ENCODE measurements around the gene KIRREL3. TPM values are rescaled to one million over a fixed set of nuclear protein-coding genes. Genes with fewer than 3 reads are reported as not detected.

Gene KIRREL3
- total RNA-seq, 4 donors from 2014 or later: 0.19 TPM; not detected in 3

DNA sequence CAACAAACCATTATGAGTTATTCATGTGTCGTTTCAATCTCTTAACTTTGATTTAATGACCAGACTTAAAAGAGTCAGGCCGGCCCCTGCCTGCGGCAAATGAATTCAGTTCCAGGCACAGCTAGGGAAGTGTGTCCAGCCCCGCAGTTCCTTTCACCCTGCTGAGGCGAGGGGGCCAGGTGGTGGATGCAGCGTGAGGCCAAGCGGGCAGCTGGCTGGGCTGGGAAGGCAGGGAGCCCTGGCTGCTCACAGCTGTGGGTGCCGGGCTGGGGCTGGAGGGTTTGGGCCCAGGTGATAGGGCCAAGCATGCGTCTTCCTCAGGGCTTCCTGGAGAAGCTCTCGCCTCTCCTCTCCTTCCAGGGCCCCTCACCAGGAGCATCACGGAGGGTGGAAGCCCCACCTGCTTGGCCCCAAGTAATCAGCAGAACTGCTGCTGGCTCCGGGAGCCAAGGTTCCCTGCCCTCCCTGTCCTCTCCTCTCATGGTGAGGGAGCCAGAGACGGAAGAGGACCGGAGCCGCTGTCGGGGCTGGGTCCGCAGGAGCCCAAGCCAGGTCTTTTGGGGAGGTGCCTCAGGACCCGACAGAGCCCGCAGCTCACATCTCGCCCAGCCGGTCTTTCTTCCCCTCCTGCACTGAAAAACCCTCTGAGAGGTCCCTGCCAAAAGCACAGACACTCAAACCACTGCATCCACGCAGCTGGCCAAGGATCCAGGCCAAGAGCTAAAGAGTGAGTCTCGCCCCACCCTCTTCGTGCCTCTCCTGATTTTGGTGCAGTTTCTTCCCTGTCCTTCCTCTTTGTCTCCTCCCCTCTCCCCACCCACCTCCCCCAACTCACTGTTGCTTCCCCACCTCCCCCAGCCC, 548.1 kb downstream of the KIRREL3 start:
- Histone ChIP-seq H3K4me3 (no peak overlapping the region), H3K4me1 (peaks cover 0 to 16% (median 5%) of the 10 kb centered on the region in 3 donors), H3K36me3 (no peaks in the 10 kb centered on the region), H3K9me3 (no peaks in the 10 kb centered on the region), H3K27ac (peak overlapping the region in 1 of 4 donors; percentile 7), H3K27me3 (peaks cover 0 to 30% (median 0%) of the 10 kb centered on the region in 4 donors)
- WGBS, 2 donors: 29 to 38% methylated on average over 9 to 14 of the region's 24 CpGs
- intact Hi-C loops (cut with DNase I): no loop called here
- TF ChIP-seq, protein P1, sequence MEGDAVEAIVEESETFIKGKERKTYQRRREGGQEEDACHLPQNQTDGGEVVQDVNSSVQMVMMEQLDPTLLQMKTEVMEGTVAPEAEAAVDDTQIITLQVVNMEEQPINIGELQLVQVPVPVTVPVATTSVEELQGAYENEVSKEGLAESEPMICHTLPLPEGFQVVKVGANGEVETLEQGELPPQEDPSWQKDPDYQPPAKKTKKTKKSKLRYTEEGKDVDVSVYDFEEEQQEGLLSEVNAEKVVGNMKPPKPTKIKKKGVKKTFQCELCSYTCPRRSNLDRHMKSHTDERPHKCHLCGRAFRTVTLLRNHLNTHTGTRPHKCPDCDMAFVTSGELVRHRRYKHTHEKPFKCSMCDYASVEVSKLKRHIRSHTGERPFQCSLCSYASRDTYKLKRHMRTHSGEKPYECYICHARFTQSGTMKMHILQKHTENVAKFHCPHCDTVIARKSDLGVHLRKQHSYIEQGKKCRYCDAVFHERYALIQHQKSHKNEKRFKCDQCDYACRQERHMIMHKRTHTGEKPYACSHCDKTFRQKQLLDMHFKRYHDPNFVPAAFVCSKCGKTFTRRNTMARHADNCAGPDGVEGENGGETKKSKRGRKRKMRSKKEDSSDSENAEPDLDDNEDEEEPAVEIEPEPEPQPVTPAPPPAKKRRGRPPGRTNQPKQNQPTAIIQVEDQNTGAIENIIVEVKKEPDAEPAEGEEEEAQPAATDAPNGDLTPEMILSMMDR (IDR thresholded peaks at IDR 0.05): no peak
- TF ChIP-seq POLR2A (IDR thresholded peaks at IDR 0.05): no peak
- DNase-seq: no peak

DNA sequence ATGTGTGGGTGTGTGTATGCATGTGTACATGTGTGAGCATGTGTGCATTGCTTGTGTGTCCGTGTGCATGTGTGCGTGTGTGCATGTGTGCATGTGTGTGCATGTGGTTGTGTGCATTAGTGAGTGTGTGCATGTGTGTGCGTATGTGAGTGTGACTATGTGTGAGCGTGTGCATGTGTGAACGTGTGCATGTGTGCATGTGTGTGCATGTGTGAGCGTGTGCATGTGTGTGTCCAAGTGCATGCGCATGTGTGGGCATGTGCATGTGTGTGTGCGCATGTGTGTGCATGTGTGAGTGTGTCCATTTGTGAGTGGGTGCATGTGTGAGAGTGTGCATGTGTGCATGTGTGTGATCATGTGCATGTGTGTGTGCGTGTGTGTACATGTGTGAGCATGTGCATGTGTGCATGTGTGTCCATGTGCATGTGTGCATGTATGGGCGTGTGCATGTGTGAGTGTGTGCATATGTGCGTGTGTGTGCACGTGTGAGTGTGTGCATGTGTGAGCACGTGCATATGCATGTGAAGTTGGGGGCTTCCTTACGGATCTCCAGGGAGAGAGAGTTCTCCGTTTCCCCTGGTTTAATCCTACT, 549.3 kb downstream of the KIRREL3 start:
- H3K27me3 ChIP-seq: peaks cover 0 to 30% (median 0%) of the 10 kb centered on the region in 4 donors
- H3K9me3 ChIP-seq: no peaks in the 10 kb centered on the region
- H3K4me1 ChIP-seq: peaks cover 0 to 16% (median 5%) of the 10 kb centered on the region in 3 donors
- no peaks in the 10 kb centered on the region for H3K36me3 ChIP-seq
- intact Hi-C loops (cut with DNase I): no loop called here
- no peak overlapping the region for H3K4me3 ChIP-seq
- no peak for TF ChIP-seq POLR2A (IDR thresholded peaks at IDR 0.05)
- TF ChIP-seq, protein P1 (IDR thresholded peaks at IDR 0.05): no peak
- no peak overlapping the region for H3K27ac ChIP-seq
- WGBS, 2 donors: 75 to 78% methylated on average over 15 of the region's 15 CpGs
- no peak for DNase-seq

DNA sequence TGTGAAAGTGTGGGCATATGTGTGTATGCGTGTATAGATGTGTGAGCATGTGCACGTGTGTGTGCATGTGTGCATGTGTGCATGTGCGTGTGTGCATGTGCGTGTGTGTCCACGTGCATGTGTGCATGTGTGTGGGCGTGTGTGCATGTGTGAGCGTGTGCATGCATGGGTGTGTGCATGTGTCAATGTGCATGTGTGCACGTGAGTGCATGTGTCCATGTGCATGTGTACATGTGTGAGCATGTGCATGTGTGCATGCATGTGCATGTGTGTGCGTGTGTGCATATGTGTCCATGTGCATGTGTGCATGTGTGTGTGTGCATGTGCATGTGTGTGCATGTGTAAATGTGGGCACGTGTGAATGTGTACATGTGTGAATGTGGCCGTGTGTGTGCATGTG, 549.8 kb downstream of the KIRREL3 start:
- 90 to 95% methylated on average over 11 of the region's 11 CpGs for WGBS, 2 donors
- Histone ChIP-seq H3K9me3 (no peaks in the 10 kb centered on the region), H3K4me3 (no peak overlapping the region), H3K36me3 (no peaks in the 10 kb centered on the region), H3K4me1 (peaks cover 0 to 16% (median 5%) of the 10 kb centered on the region in 3 donors), H3K27ac (no peak overlapping the region), H3K27me3 (peaks cover 0 to 30% (median 0%) of the 10 kb centered on the region in 4 donors)
- DNase-seq: no peak
- intact Hi-C loops (cut with DNase I): no loop called here
- no peak for TF ChIP-seq POLR2A (IDR thresholded peaks at IDR 0.05)
- TF ChIP-seq, protein P1 (IDR thresholded peaks at IDR 0.05): no peak

DNA sequence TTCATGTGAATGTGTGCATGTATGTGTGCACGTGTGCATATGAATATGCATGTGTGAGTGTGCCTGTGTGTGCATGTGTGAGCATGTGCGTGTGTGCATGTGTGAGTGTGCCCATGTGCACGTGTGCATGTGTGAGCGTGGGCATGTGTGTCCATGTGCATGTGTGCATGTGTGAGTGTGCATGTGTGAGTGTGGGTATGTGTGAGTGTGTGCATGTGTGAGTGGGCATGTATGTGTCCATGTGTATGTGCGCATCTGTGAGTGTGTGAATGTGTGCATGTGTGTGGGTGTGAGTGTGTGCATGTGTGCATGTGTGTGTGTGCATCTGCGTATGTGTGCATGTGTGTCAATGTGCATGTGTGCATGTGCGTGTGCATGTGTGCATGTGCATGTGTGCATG, 550.4 kb downstream of the KIRREL3 start:
- no peak overlapping the region for H3K27ac ChIP-seq
- WGBS, 2 donors: 79 to 85% methylated on average over 7 of the region's 7 CpGs
- no peaks in the 10 kb centered on the region for H3K36me3 ChIP-seq
- TF ChIP-seq, protein P1 (IDR thresholded peaks at IDR 0.05): no peak
- no peak for TF ChIP-seq POLR2A (IDR thresholded peaks at IDR 0.05)
- intact Hi-C loops (cut with DNase I): no loop called here
- H3K4me1 ChIP-seq: peaks cover 0 to 16% (median 5%) of the 10 kb centered on the region in 3 donors
- H3K9me3 ChIP-seq: no peaks in the 10 kb centered on the region
- no peak for DNase-seq
- no peak overlapping the region for H3K4me3 ChIP-seq
- H3K27me3 ChIP-seq: peaks cover 0 to 30% (median 0%) of the 10 kb centered on the region in 4 donors

DNA sequence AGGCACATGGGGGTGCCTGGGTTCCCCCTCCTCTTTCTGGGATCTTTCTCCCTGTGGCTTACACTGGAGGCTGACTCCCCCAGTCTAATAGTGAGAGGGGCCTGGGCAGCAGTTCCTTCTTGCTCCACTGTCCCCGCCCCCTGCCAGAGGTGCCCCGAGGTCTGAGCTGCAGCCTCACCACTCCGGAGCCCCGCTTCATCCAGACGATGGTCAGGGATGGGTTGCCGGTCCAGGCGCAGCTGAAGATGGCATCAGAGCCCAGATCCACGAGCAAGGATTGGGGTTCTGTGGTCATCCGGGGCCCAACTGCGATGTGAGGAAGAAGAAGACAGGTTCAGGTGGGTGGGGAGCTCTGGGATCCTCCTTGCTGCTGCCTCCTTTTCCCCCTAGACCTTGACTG, 554.0 kb downstream of the KIRREL3 start:
- H3K27ac ChIP-seq: no peak overlapping the region
- 67 to 80% methylated on average over 2 to 5 of the region's 10 CpGs for WGBS, 2 donors
- DNase-seq: no peak
- peaks cover 0 to 20% (median 0%) of the 10 kb centered on the region in 4 donors for H3K27me3 ChIP-seq
- no peak for TF ChIP-seq POLR2A (IDR thresholded peaks at IDR 0.05)
- TF ChIP-seq, protein P1 (IDR thresholded peaks at IDR 0.05): no peak
- intact Hi-C loops (cut with DNase I): no loop called here
- no peaks in the 10 kb centered on the region for H3K4me1 ChIP-seq
- no peak overlapping the region for H3K4me3 ChIP-seq
- no peaks in the 10 kb centered on the region for H3K36me3 ChIP-seq
- H3K9me3 ChIP-seq: no peaks in the 10 kb centered on the region

All from esophagus squamous epithelium (tissue), 5 donors.